Uterus (tissue), 2 donors: ENCODE results near the gene SRRM2.

Experiments
- CTCF ChIP-seq, 4 experiments: fragments of 200-600 bp in 2 of 4; fragments of 450-650 bp in 2 of 4; sonication (generic) in 2 of 4; IDR thresholded peaks; one replicate each; pipeline ENCODE4 v1.5.1; 2016 to 2019; ENCODE audit warnings: antibody characterized with exemption in 4 of 4, mild to moderate bottlenecking in 2 of 4, moderate library complexity in 1 of 4
- POLR2A ChIP-seq, 2 donors: fragments of 450-650 bp; IDR thresholded peaks; one replicate each; pipeline ENCODE4 v1.6.1; 2016; ENCODE audit warnings: antibody characterized with exemption in 2 of 2, mild to moderate bottlenecking in 1 of 2, moderate library complexity in 1 of 2

DNA sequence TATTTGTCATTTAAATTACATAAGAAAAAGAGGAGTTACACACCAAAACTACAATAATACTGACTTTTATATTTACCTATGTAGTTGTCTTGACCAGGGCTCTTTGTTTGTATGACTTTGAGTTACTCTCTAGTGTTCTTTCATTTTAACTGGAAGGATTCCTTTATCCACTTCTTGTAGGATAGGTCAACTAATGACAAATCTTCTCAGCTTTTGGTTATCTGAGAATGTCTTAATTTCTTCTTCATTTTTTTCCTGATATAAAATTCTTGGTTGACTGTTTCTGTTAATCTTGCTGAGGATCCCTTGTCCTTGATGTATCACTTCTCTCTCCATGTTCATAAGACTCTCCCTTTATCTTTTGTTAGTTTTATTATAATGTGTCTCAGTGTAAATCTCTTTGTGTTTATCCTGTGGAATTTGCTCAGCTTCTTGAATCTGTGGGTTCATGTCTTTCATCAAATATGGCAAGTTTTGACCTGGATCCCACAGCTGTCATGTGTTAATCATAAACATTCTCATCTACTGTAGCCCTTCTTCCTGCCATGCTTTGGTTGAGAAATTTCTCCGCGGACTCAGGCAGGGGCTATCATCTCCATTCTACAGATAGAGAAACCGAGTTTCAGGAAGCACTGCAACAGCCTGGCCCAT lies 51.2 kb downstream of the SRRM2 start:
- TF ChIP-seq CTCF (IDR thresholded peaks at IDR 0.05): no peak
- no peak for TF ChIP-seq POLR2A (IDR thresholded peaks at IDR 0.05)
